HG02610 (cell line): Measurements from ENCODE around the gene TOM1L1.

ENCODE experiments used
- ATAC-seq: cut with Tn5 transposase; IDR thresholded peaks from one replicate; pipeline ENCODE4 v1.9.1; 2021; ENCODE audit warnings: mild to moderate bottlenecking, moderate library complexity; ENCODE audit not compliant: unreplicated experiment

Gene TOM1L1

GRCh38 chr17:54945671-54946070 is 45.0 kb downstream of the TOM1L1 start:
- ATAC-seq, result no peak

- ATAC-seq, result no peak
These were observed 46.7 kb downstream of the TOM1L1 start for GRCh38 chr17:54947396-54947795.

- peak; percentile 88 for ATAC-seq
These were observed 47.7 kb downstream of the TOM1L1 start for GRCh38 chr17:54948380-54948779.

GRCh38 chr17:54950116-54950515 is 49.5 kb downstream of the TOM1L1 start:
- ATAC-seq, result no peak

GRCh38 chr17:54951286-54951685 is 50.6 kb downstream of the TOM1L1 start:
- no peak for ATAC-seq

- no peak for ATAC-seq
These were observed 56.1 kb downstream of the TOM1L1 start for GRCh38 chr17:54956791-54957190.

- ATAC-seq, result peak; percentile 16
These were observed 67.1 kb downstream of the TOM1L1 start for GRCh38 chr17:54967621-54968261.

- ATAC-seq, result peak; percentile 94
These were observed 67.8 kb downstream of the TOM1L1 start, which contains the start of the genes COX11 and STXBP4 for GRCh38 chr17:54968262-54968987. TSS of gene COX11 (minus strand) at chr17:54968654. CDS start at chr17:54968646, 8 bp downstream. TSS of gene STXBP4 (plus strand) at chr17:54968765. CDS start at chr17:54986220, 17,455 bp downstream.

GRCh38 chr17:54968988-54969332 is 68.3 kb downstream of the TOM1L1 start:
- ATAC-seq, result peak; percentile 25

- ATAC-seq, result no peak
These were observed 69.3 kb downstream of the TOM1L1 start for GRCh38 chr17:54969658-54970572.

GRCh38 chr17:54971147-54971546 is 70.5 kb downstream of the TOM1L1 start:
- no peak for ATAC-seq

GRCh38 chr17:54971901-54972300 is 71.2 kb downstream of the TOM1L1 start:
- no peak for ATAC-seq

- ATAC-seq, result no peak
These were observed 71.9 kb downstream of the TOM1L1 start for GRCh38 chr17:54972406-54973138.

- ATAC-seq, result no peak
These were observed 74.1 kb downstream of the TOM1L1 start for GRCh38 chr17:54974759-54975158.

- ATAC-seq, result no peak
These were observed 75.7 kb downstream of the TOM1L1 start for GRCh38 chr17:54976316-54976715.

GRCh38 chr17:54977744-54978143 is 77.1 kb downstream of the TOM1L1 start:
- ATAC-seq, result no peak

GRCh38 chr17:54979657-54980056 is 79.0 kb downstream of the TOM1L1 start:
- no peak for ATAC-seq

GRCh38 chr17:54980375-54980774 is 79.7 kb downstream of the TOM1L1 start:
- no peak for ATAC-seq

- ATAC-seq, result no peak
These were observed 81.7 kb downstream of the TOM1L1 start for GRCh38 chr17:54982399-54982798.

- peak; percentile 86 for ATAC-seq
These were observed 82.6 kb downstream of the TOM1L1 start for GRCh38 chr17:54983260-54983659.

GRCh38 chr17:54985476-54985875 is 84.8 kb downstream of the TOM1L1 start:
- ATAC-seq, result no peak
